C4-2B (cell line): ENCODE results near the gene KCNJ8.

ENCODE experiments used
- H3K27ac ChIP-seq: fragments of 450-650 bp; 2 replicates; pipeline ENCODE4 v1.5.1; 2017
- CTCF ChIP-seq: fragments of 450-650 bp; conservative IDR thresholded peaks from 2 replicates; pipeline ENCODE4 v1.5.1; 2017; ENCODE audit warnings: mild to moderate bottlenecking
- ZFX ChIP-seq: fragments of 450-650 bp; IDR thresholded peaks from 2 replicates; pipeline ENCODE4 v1.6.1; 2017

KCNJ8 gene

GRCh38 chr12:21774358-21775132, at the start of gene KCNJ8:
Gene KCNJ8 (minus strand): TSS chr12:21774706. CDS start chr12:21773616, 1,090 bp downstream.
- TF ChIP-seq ZFX (no peak), CTCF (no peak)
- no peak within 1 kb of the TSS for H3K27ac ChIP-seq

GRCh38 chr12:21823581-21823980, 49.1 kb upstream of the KCNJ8 start:
- TF ChIP-seq CTCF (no peak), ZFX (no peak)

GRCh38 chr12:21819678-21820077, 45.2 kb upstream of the KCNJ8 start:
- H3K27ac ChIP-seq, result no peak overlapping the region
- TF ChIP-seq CTCF, result no peak
- TF ChIP-seq ZFX, result no peak

More at GRCh38 chr12:21823581-21823980, 49.1 kb upstream of the KCNJ8 start:
- no peak overlapping the region for H3K27ac ChIP-seq

GRCh38 chr12:21819236-21819635, 44.7 kb upstream of the KCNJ8 start:
- no peak overlapping the region for H3K27ac ChIP-seq
- TF ChIP-seq CTCF (no peak), ZFX (no peak)

GRCh38 chr12:21818627-21819026, 44.1 kb upstream of the KCNJ8 start:
- no peak overlapping the region for H3K27ac ChIP-seq
- TF ChIP-seq ZFX (no peak), CTCF (no peak)

GRCh38 chr12:21815306-21816062, 41.0 kb upstream of the KCNJ8 start:
- TF ChIP-seq CTCF, result no peak
- TF ChIP-seq ZFX, result no peak

GRCh38 chr12:21814814-21815213, 40.3 kb upstream of the KCNJ8 start:
- no peak overlapping the region for H3K27ac ChIP-seq
- no peak for TF ChIP-seq ZFX
- TF ChIP-seq CTCF, result no peak

More at GRCh38 chr12:21815306-21816062, 41.0 kb upstream of the KCNJ8 start:
- H3K27ac ChIP-seq, result no peak overlapping the region
